Measurements from ENCODE around the gene CDH3. TPM values are rescaled to one million over a fixed set of nuclear protein-coding genes. Genes with fewer than 3 reads are reported as not detected.

Gene CDH3
- polyA plus RNA-seq, 2 of the 4 experiments (the other 2 are of a cell fraction) = 0.08 to 0.25 TPM

DNA sequence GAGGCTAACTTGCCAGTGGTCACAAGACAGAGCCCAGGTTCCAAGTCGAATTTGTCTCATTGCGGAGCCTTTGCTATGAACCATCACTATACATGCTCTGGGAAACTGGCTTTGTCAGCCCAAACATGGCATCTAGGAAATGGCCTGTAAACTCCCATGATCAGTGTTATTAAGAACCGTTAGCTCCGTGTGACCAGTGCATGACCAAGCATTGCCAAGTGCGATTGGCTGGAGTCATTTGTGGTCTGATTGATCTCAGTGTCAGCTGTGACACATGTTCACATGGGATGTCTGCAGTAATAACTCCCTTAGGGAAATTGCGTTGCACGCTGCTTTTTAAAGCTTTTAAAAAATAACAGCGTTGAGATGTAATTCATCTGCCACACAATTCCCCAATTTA is 18.6 kb upstream of the CDH3 start:
- 82% methylated on average over 8 of the region's 8 CpGs for WGBS (ENCODE audit: missing lambda C conversion rate)
- ChIA-PET POLR2A (no interaction called here), CTCF (interaction anchor here (2.2 kb wide), 1 partner anchor 11 kb away, joined by 7 read pairs; no protein-coding TSS in a partner anchor)
- Histone ChIP-seq H3K4me1 (no peaks in the 10 kb centered on the region), H3K4me2 (no peak overlapping the region), H3K9me3 (0 out of 3 replicates have a peak, but pooled peaks cover 4% of the 10 kb centered on the region), H3K27ac (no peak overlapping the region), H3K4me3 (no peak overlapping the region)
- no peak for TF ChIP-seq EP300 (IDR thresholded peaks at IDR 0.05)
- TF ChIP-seq, protein P1, sequence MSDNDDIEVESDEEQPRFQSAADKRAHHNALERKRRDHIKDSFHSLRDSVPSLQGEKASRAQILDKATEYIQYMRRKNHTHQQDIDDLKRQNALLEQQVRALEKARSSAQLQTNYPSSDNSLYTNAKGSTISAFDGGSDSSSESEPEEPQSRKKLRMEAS (IDR thresholded peaks at IDR 0.05) = no peak
- no peak for TF ChIP-seq JUNB (IDR thresholded peaks at IDR 0.05)
- no peak for TF ChIP-seq TP53 (CRISPR knock-in tag; IDR thresholded peaks at IDR 0.05)
- no peak for TF ChIP-seq KDM1A (IDR thresholded peaks at IDR 0.05; ENCODE audit: low read depth)
- TF ChIP-seq MYC (IDR thresholded peaks at IDR 0.05; ENCODE audit: borderline replicate concordance, low read length) = no peak
- TF ChIP-seq CEBPB (IDR thresholded peaks at IDR 0.05) = no peak
- no peak for TF ChIP-seq BHLHE40 (IDR thresholded peaks at IDR 0.05; ENCODE audit: low read depth, low read length)
- no peak for ATAC-seq
- DNase-seq (ENCODE audit: low read depth in 1 of 2, low spot score in 1 of 2) = no peak
- FAIRE-seq = no peak

DNA sequence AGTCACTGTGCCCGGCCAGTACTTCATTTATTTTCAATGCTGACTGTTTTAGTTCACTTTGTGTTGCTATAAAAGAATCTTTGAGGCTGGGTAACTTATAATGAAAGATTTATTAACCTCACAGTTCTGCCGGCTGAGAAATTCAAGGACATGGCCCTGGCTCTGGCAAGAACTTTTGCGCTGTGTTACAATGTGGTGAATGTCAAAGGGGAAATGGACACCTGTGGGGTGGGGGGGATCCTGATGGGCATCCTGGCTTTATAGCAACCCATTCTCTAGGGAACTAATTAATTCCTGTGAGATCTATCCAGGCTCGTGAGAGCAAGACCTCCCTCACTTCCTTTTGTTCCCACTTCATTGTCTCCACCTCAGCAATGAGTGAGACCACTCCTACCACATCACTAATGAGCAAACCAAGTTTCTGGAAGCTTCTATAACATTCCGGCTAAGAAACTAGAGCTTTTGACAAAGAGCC is 17.1 kb upstream of the CDH3 start:
- no peak for TF ChIP-seq JUNB (IDR thresholded peaks at IDR 0.05)
- TF ChIP-seq, protein P2, sequence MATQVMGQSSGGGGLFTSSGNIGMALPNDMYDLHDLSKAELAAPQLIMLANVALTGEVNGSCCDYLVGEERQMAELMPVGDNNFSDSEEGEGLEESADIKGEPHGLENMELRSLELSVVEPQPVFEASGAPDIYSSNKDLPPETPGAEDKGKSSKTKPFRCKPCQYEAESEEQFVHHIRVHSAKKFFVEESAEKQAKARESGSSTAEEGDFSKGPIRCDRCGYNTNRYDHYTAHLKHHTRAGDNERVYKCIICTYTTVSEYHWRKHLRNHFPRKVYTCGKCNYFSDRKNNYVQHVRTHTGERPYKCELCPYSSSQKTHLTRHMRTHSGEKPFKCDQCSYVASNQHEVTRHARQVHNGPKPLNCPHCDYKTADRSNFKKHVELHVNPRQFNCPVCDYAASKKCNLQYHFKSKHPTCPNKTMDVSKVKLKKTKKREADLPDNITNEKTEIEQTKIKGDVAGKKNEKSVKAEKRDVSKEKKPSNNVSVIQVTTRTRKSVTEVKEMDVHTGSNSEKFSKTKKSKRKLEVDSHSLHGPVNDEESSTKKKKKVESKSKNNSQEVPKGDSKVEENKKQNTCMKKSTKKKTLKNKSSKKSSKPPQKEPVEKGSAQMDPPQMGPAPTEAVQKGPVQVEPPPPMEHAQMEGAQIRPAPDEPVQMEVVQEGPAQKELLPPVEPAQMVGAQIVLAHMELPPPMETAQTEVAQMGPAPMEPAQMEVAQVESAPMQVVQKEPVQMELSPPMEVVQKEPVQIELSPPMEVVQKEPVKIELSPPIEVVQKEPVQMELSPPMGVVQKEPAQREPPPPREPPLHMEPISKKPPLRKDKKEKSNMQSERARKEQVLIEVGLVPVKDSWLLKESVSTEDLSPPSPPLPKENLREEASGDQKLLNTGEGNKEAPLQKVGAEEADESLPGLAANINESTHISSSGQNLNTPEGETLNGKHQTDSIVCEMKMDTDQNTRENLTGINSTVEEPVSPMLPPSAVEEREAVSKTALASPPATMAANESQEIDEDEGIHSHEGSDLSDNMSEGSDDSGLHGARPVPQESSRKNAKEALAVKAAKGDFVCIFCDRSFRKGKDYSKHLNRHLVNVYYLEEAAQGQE (IDR thresholded peaks at IDR 0.05) = no peak
- no peak for TF ChIP-seq SREBF2 (IDR thresholded peaks at IDR 0.05)
- no peak for TF ChIP-seq EHF (CRISPR knock-in tag; IDR thresholded peaks at IDR 0.05)
- no peak for DNase-seq (ENCODE audit: low read depth in 1 of 2, low spot score in 1 of 2)
- FAIRE-seq = no peak
- no peak overlapping the region for H3K27ac ChIP-seq
- no peaks in the 10 kb centered on the region for H3K4me1 ChIP-seq
- 0 out of 3 replicates have a peak, but pooled peaks cover 4% of the 10 kb centered on the region for H3K9me3 ChIP-seq
- CTCF ChIA-PET = no interaction called here
- WGBS (ENCODE audit: missing lambda C conversion rate) = 51% methylated on average over 5 of the region's 5 CpGs
- ATAC-seq = no peak
- no peak overlapping the region for H3K4me2 ChIP-seq
- H3K4me3 ChIP-seq = no peak overlapping the region
- POLR2A ChIA-PET = no interaction called here

DNA sequence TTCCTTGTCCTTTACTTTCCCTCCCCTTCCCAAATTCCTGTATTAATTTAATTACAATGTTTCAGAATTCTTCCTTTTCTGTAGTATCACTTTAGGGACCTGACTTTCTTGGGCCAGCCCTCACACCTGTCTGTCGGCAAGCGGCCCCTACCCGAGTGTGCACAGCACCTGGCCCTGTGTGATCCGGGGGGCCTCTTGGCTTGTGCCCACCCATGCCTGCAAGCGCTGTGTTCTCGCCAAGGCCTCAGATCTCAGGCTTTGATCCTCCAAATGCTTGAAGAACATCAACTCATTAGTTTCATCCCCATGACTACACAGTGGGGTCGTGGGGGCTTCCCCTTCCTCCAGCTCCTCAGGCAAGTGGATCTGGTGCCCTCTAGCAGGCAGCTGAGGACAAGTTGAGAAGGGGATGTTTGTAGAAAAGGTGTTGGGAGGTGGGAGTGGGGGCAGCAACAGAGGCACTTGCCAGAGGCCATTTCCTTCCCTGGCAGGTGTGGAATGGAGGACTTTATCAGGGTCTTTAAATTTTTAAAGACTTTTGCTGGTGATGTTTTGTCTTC is 15.7 kb upstream of the CDH3 start:
- H3K4me3 ChIP-seq = no peak overlapping the region
- ATAC-seq = no peak
- no peaks in the 10 kb centered on the region for H3K9me3 ChIP-seq
- WGBS (ENCODE audit: missing lambda C conversion rate) = 77% methylated on average over 7 of the region's 7 CpGs
- DNase-seq (ENCODE audit: low read depth in 1 of 2, low spot score in 1 of 2) = no peak
- no peak for FAIRE-seq
- H3K4me1 ChIP-seq = no peaks in the 10 kb centered on the region
- ChIA-PET POLR2A (no interaction called here), CTCF (no interaction called here)
- no peak overlapping the region for H3K4me2 ChIP-seq
- H3K27ac ChIP-seq = no peak overlapping the region
- TF ChIP-seq FOXS1 (CRISPR knock-in tag; IDR thresholded peaks at IDR 0.05) (no peak), RNF2 (IDR thresholded peaks at IDR 0.05; ENCODE audit: borderline replicate concordance, low read depth) (no peak), NR3C1 (IDR thresholded peaks at IDR 0.05) (no peak), JUNB (IDR thresholded peaks at IDR 0.05) (no peak), PHF8 (IDR thresholded peaks at IDR 0.05; ENCODE audit: borderline replicate concordance, low read depth) (no peak), CHD4 (IDR thresholded peaks at IDR 0.05; ENCODE audit: borderline replicate concordance) (no peak)

DNA sequence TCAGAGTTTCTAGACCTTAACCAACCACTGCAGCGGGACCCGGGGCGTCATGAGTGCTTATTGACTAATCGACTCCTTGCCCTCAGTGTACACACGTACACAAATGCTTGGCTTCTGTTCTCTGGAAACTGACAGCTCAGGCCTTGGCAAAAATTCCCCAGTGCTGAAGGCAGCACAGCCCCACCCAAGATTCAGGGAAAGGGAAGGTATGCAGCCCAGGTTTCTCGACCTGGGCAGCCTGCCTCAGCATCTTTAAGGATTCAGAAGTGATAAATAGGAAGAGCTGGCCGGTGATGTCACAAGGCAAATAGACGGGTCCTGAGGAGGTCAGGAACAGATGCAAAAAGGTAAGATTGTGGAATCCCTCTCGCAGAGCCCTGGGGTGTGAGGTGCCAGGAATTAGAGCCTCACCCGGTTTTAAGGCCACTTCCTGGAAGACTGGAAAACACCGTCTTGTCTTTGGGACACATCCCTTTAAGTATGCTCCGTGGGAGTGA is 9.0 kb upstream of the CDH3 start:
- ATAC-seq (peak; percentile 64 to 77; a peak in 5 of 6 replicates), DNase-seq (ENCODE audit: low read depth in 1 of 2, low spot score in 1 of 2) (peak in 1 of 2 experiments; percentile 57), FAIRE-seq (no peak)
- Histone ChIP-seq H3K4me3 (no peak overlapping the region), H3K27ac (peak overlapping the region in 1 of 2 experiments; percentile 39; a peak in 2 of 6 replicates), H3K4me1 (peaks cover 19% of the 10 kb centered on the region), H3K9me3 (peaks cover 8% of the 10 kb centered on the region; the same call in 2 of the 3 replicates), H3K4me2 (peak overlapping the region; percentile 48)
- 9% methylated on average over 12 of the region's 12 CpGs for WGBS (ENCODE audit: missing lambda C conversion rate)
- no peak for TF ChIP-seq CBX2 (IDR thresholded peaks at IDR 0.05; ENCODE audit: borderline replicate concordance, low read depth)
- TF ChIP-seq, protein P3, sequence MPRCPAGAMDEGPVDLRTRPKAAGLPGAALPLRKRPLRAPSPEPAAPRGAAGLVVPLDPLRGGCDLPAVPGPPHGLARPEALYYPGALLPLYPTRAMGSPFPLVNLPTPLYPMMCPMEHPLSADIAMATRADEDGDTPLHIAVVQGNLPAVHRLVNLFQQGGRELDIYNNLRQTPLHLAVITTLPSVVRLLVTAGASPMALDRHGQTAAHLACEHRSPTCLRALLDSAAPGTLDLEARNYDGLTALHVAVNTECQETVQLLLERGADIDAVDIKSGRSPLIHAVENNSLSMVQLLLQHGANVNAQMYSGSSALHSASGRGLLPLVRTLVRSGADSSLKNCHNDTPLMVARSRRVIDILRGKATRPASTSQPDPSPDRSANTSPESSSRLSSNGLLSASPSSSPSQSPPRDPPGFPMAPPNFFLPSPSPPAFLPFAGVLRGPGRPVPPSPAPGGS (IDR thresholded peaks at IDR 0.05) = no peak
- no peak for TF ChIP-seq SMC3 (IDR thresholded peaks at IDR 0.05)
- no peak for TF ChIP-seq POLR2A (IDR thresholded peaks at IDR 0.05; ENCODE audit: low read length)
- TF ChIP-seq RCOR1 (IDR thresholded peaks at IDR 0.05; ENCODE audit: low read depth, low read length) = no peak
- peak; percentile 57; the same call in 1 of the 2 replicates for TF ChIP-seq RFX5 (IDR thresholded peaks at IDR 0.05)
- no peak for TF ChIP-seq FOSB (CRISPR knock-in tag; IDR thresholded peaks at IDR 0.05)
- TF ChIP-seq MAFK (IDR thresholded peaks at IDR 0.05; ENCODE audit: partially characterized antibody) = peak; percentile 11
- no peak for TF ChIP-seq PHF8 (IDR thresholded peaks at IDR 0.05; ENCODE audit: borderline replicate concordance, low read depth)
- TF ChIP-seq HOXB5 (CRISPR knock-in tag; IDR thresholded peaks at IDR 0.05) = no peak
- TF ChIP-seq TFCP2L1 (CRISPR knock-in tag; IDR thresholded peaks at IDR 0.05) = no peak
- no peak for TF ChIP-seq ESRRA (IDR thresholded peaks at IDR 0.05; ENCODE audit: borderline replicate concordance, low read length)
- ChIA-PET CTCF (interaction anchor here (0.6 to 2.0 kb wide), 7 partner anchors 9 to 238 kb away, joined by 3 to 7 read pairs (median 4); partner anchors contain the start of gene CDH3), POLR2A (no interaction called here)
